K562 (cell line): ENCODE measurements around the gene RNASEH2C. TPM values are rescaled to one million over a fixed set of nuclear protein-coding genes. Genes with fewer than 3 reads are reported as not detected.

ENCODE experiments used
- CAMTA2 ChIP-seq: fragments of 250-450 bp; sonication (Bioruptor Pico); conservative IDR thresholded peaks from 2 replicates; pipeline ENCODE4 v1.5.1; 2022
- CBX5 ChIP-seq: IDR thresholded peaks from 2 replicates; pipeline ENCODE4 v1.6.1; 2014; ENCODE audit warnings: low read depth, borderline replicate concordance
- CREM ChIP-seq: IDR thresholded peaks from 2 replicates; pipeline ENCODE4 v1.6.1; 2014; ENCODE audit warnings: antibody characterized with exemption, low read depth
- DIDO1 ChIP-seq: fragments of 450-650 bp; IDR thresholded peaks from 2 replicates; pipeline ENCODE4 v1.6.1; 2016; ENCODE audit warnings: low read depth, missing biosample characterization, missing genetic modification characterization
- EZH2 ChIP-seq: IDR thresholded peaks from 2 replicates; pipeline ENCODE4 v1.6.1; 2012; ENCODE audit warnings: low read depth, mild to moderate bottlenecking, inconsistent platforms, low read length, borderline replicate concordance
- GMEB1 ChIP-seq: fragments of 250-450 bp; sonication (Bioruptor Pico); IDR thresholded peaks from 2 replicates; pipeline ENCODE4 v1.4.0; 2020; ENCODE audit warnings: mild to moderate bottlenecking
- ILK ChIP-seq: fragments of 450-650 bp; IDR thresholded peaks from 2 replicates; pipeline ENCODE4 v1.6.1; 2016; ENCODE audit warnings: missing genetic modification characterization, low read depth, mild to moderate bottlenecking, missing compliant biosample characterization, moderate library complexity, borderline replicate concordance
- LEF1 ChIP-seq: fragments of 450-650 bp; IDR thresholded peaks from 2 replicates; pipeline ENCODE4 v1.6.1; 2016; ENCODE audit warnings: mild to moderate bottlenecking
- MAX ChIP-seq: sonication (generic); formaldehyde crosslinking; IDR thresholded peaks from 2 replicates; pipeline ENCODE4 v1.9.0; 2022; ENCODE audit warnings: mild to moderate bottlenecking, missing genetic modification reagents
- NCOA2 ChIP-seq, 2 experiments: fragments of 450-650 bp; IDR thresholded peaks; 2 replicates each; pipeline ENCODE4 v1.6.1; 2018; ENCODE audit warnings: mild to moderate bottlenecking in 2 of 2, moderate library complexity in 1 of 2; ENCODE audit not compliant: partially characterized antibody in 2 of 2
- NFRKB ChIP-seq: fragments of 450-650 bp; IDR thresholded peaks from 2 replicates; pipeline ENCODE4 v1.6.1; 2016; ENCODE audit warnings: low read depth
- POLR2A ChIP-seq: fragments of 450-650 bp; conservative IDR thresholded peaks from 2 replicates; pipeline ENCODE4 v1.6.1; 2016
- RBM39 ChIP-seq: fragments of 200-400 bp; formaldehyde crosslinking; optimal IDR thresholded peaks from 2 replicates; pipeline ENCODE3; 2018; ENCODE audit warnings: low read depth, low read length
- RFX5 ChIP-seq: IDR thresholded peaks from 2 replicates; pipeline ENCODE4 v1.6.1; 2011; ENCODE audit warnings: low read depth, mild to moderate bottlenecking, improper control_type of control experiment, low read length
- SOX6 ChIP-seq: fragments of 450-650 bp; IDR thresholded peaks from 2 replicates; pipeline ENCODE4 v1.6.1; 2014; ENCODE audit warnings: mild to moderate bottlenecking
- TAF1 ChIP-seq: IDR thresholded peaks from 2 replicates; pipeline ENCODE4 v1.6.1; 2011; ENCODE audit warnings: mild to moderate bottlenecking, low read length, moderate library complexity; ENCODE audit not compliant: insufficient read depth, control insufficient read depth, severe bottlenecking; ENCODE audit errors: extremely low read depth
- TBL1XR1 ChIP-seq, 2 experiments: IDR thresholded peaks; 2 replicates each; pipeline ENCODE4 v1.6.1; 2012; ENCODE audit warnings: improper control_type of control experiment in 2 of 2, low read length in 2 of 2, mild to moderate bottlenecking in 1 of 2
- TRIM24 ChIP-seq, 2 experiments: fragments of 450-650 bp; IDR thresholded peaks; 2 replicates each; pipeline ENCODE4 v1.6.1; 2016
- ZC3H11A ChIP-seq: IDR thresholded peaks from 2 replicates; pipeline ENCODE4 v1.6.1; 2012; ENCODE audit warnings: low read depth, low read length, improper control_type of control experiment
- ZFP91 ChIP-seq: sonication (generic); formaldehyde crosslinking; IDR thresholded peaks from 2 replicates; pipeline ENCODE4 v1.8.0; 2022; ENCODE audit warnings: mild to moderate bottlenecking, missing genetic modification reagents
- ZNF253 ChIP-seq: fragments of 250-450 bp; sonication (Bioruptor Pico); conservative IDR thresholded peaks from 2 replicates; pipeline ENCODE4 v1.6.1; 2021; ENCODE audit warnings: mild to moderate bottlenecking
- ZNF408 ChIP-seq: fragments of 250-450 bp; sonication (Bioruptor Pico); IDR thresholded peaks from 2 replicates; pipeline ENCODE4 v1.4.0; 2020; ENCODE audit warnings: low read depth, mild to moderate bottlenecking, moderate library complexity
- ZNF431 ChIP-seq: sonication (generic); formaldehyde crosslinking; IDR thresholded peaks from 2 replicates; pipeline ENCODE4 v1.8.0; 2022; ENCODE audit warnings: mild to moderate bottlenecking, missing genetic modification reagents
- ZNF445 ChIP-seq: fragments of 250-450 bp; sonication (Bioruptor Pico); IDR thresholded peaks from 2 replicates; pipeline ENCODE4 v1.4.0; 2020; ENCODE audit warnings: low read depth, mild to moderate bottlenecking, moderate library complexity
- ZNF57 ChIP-seq: fragments of 450-650 bp; formaldehyde crosslinking; IDR thresholded peaks from 2 replicates; pipeline ENCODE4 v1.4.0; 2020; ENCODE audit warnings: mild to moderate bottlenecking, moderate library complexity
- ZNF655 ChIP-seq: fragments of 250-450 bp; sonication (Bioruptor Pico); IDR thresholded peaks from 2 replicates; pipeline ENCODE4 v1.5.0; 2021
- polyA plus RNA-seq, 8 experiments: library from polyadenylated mRNA; depleted of rRNA in 4 of 8; stranded (reverse) in 5 of 8; unstranded in 3 of 8; fragments of >200 nt; fragmentation: Nextera tagmentation in 2 of 8; fragmentation: Illumina TruSeq in 1 of 8; extraction: Ambion mirVana in 2 of 8; extraction: Trizol in 1 of 8; gene quantifications; 2 replicates each; pipeline versions ENCODE4 v1.2.1 to v1.2.3, GENCODE V29; 2011 to 2014; ENCODE audit warnings: inconsistent platforms in 1 of 8, missing spikeins in 1 of 8
- total RNA-seq, 7 experiments: library from RNA; depleted of rRNA in 6 of 7; stranded (reverse); fragments of >200 nt in 6 of 7; fragmentation: Illumina TruSeq in 2 of 7; extraction: Trizol in 2 of 7; gene quantifications; 2 replicates each; pipeline versions ENCODE4 v1.2.1 to v1.2.3, GENCODE V29; 2011 to 2021; ENCODE audit warnings: low replicate concordance in 1 of 7

The RNASEH2C gene
- total and polyA plus RNA-seq, 9 of the 15 experiments (the other 6 are each of a cell fraction or from before 2014, with no cell fraction given): 5.4 to 78.2 (median 15.6) TPM

GRCh38 chr11:65711785-65712632, 8.6 kb downstream of the RNASEH2C start, which contains the start of gene KAT5 (continued):
- TF ChIP-seq SOX6 (peak; percentile 67), TBL1XR1 (IDR thresholded peaks at IDR 0.05; ENCODE audit: low read length in 2 of 2) (peak; percentile 28 to 30; a peak in 1 of 4 replicates), CBX5 (no peak), DIDO1 (tag) (peak; percentile 97), NCOA2 (IDR thresholded peaks at IDR 0.05; ENCODE audit: partially characterized antibody in 2 of 2) (no peak), RFX5 (no peak), GMEB1 (peak; percentile 74), ZFP91 (CRISPR knock-in tag) (peak; percentile 64; the same call in 1 of the 2 replicates), ILK (tag) (no peak), ZNF408 (peak; percentile 13; the same call in 1 of the 2 replicates), ZNF445 (CRISPR knock-in tag) (peak; percentile 27; the same call in 1 of the 2 replicates), TAF1 (peak; percentile 81), ZNF655 (no peak), ZNF431 (peak; percentile 83), ZNF57 (peak; percentile 57; the same call in 1 of the 2 replicates), POLR2A (peak; percentile 93), CAMTA2 (CRISPR knock-in tag) (no peak), ZC3H11A (no peak), MAX (CRISPR knock-in tag) (peak; percentile 98), CREM (peak; percentile 98), TRIM24 (IDR thresholded peaks at IDR 0.05) (0 out of 4 replicates have a peak, but pooled peaks of 1 of the 2 experiments have one; percentile 75), NFRKB (peak; percentile 98), LEF1 (peak; percentile 94), ZNF253 (CRISPR knock-in tag) (no peak), RBM39 (peak; percentile 53), EZH2 (no peak)
